Erythroblast (primary cell): ENCODE measurements around the gene IMPACT.

Experiments
- GATA1 ChIP-seq: IDR thresholded peaks from 2 replicates; pipeline ENCODE4 v1.6.1; 2011; ENCODE audit warnings: low read depth, mild to moderate bottlenecking, control low read depth, low read length, moderate library complexity
- POLR2A ChIP-seq: IDR thresholded peaks from 2 replicates; pipeline ENCODE4 v1.6.1; 2011; ENCODE audit warnings: mild to moderate bottlenecking, low read length

DNA sequence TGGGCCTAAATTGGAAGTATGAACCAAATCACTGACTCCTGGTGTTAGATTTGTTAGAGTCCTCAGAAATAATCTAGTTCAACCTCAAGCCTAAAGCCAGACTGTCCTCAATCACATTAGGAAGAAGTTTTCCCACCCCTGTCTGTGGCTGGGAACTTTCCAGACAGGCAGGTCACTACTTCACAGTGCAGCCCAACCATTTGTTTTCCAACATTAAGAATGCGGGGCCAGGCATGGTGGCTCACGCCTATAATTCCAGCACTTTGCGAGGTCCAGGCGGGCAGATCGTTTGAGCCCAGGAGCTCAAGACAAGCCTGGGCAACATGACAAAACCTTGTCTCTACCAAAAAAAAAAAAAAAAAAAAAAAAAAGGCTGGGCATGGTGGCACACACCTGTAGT is 23.4 kb upstream of the IMPACT start:
- no peak for TF ChIP-seq POLR2A
- TF ChIP-seq GATA1 = no peak
